ENCODE measurements around the gene THTPA. TPM values are rescaled to one million over a fixed set of nuclear protein-coding genes. Genes with fewer than 3 reads are reported as not detected.

The THTPA gene
- total and polyA plus RNA-seq, 2 of the 13 experiments (the other 11 are each of a cell fraction or from before 2014, with no cell fraction given): 7.4 to 8.7 TPM

DNA sequence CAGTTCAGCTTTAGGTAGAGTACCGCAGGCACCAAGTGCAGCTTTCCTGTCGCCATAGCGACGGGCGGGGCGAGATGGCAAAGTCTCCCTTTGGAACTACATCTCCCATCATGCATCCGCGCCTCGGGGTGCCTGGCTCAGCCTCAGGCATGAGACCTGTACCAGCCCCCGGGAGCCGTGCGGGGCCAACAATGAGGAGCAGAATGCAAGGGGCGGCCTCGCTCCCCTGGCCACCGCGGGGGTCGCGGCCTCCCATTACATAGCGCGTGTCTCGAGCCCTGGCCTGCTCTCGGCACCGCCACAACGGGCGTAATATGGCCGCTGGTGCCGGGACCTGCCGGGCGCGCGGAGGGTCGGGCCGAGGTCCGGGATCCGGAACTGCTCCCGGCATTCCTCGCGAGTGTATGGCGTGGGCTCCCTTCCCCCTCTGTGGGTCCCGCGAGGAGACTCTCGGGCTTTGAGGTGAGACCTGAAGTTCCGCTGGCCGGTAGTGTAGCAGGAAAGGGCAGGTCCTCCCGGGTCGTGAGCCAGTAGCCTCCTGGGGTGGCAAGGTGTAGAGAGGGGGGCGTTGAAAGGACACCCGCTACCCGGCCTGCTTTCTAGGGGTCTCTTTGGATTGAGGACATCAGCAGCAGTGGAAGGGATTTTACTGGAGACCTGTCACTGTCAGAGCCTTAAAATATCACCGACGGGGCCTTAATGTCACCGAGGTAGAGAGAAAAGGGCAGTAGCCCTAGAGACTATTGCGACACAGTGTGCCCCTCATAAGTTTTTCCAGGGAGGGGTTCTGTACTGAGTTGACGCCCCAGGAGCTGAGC, at the start of gene THTPA (continued):
- TF ChIP-seq, protein P1, sequence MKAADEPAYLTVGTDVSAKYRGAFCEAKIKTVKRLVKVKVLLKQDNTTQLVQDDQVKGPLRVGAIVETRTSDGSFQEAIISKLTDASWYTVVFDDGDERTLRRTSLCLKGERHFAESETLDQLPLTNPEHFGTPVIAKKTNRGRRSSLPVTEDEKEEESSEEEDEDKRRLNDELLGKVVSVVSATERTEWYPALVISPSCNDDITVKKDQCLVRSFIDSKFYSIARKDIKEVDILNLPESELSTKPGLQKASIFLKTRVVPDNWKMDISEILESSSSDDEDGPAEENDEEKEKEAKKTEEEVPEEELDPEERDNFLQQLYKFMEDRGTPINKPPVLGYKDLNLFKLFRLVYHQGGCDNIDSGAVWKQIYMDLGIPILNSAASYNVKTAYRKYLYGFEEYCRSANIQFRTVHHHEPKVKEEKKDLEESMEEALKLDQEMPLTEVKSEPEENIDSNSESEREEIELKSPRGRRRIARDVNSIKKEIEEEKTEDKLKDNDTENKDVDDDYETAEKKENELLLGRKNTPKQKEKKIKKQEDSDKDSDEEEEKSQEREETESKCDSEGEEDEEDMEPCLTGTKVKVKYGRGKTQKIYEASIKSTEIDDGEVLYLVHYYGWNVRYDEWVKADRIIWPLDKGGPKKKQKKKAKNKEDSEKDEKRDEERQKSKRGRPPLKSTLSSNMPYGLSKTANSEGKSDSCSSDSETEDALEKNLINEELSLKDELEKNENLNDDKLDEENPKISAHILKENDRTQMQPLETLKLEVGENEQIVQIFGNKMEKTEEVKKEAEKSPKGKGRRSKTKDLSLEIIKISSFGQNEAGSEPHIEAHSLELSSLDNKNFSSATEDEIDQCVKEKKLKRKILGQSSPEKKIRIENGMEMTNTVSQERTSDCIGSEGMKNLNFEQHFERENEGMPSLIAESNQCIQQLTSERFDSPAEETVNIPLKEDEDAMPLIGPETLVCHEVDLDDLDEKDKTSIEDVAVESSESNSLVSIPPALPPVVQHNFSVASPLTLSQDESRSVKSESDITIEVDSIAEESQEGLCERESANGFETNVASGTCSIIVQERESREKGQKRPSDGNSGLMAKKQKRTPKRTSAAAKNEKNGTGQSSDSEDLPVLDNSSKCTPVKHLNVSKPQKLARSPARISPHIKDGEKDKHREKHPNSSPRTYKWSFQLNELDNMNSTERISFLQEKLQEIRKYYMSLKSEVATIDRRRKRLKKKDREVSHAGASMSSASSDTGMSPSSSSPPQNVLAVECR (CRISPR knock-in tag; IDR thresholded peaks at IDR 0.05; ENCODE audit: borderline replicate concordance): peak; percentile 100
- peak; percentile 94 for TF ChIP-seq KLF15 (CRISPR knock-in tag; IDR thresholded peaks at IDR 0.05; ENCODE audit: borderline replicate concordance)
- peak; percentile 86 for TF ChIP-seq MTF1 (CRISPR knock-in tag; IDR thresholded peaks at IDR 0.05)
- peak; percentile 77 for TF ChIP-seq NCOA2 (CRISPR knock-in tag; IDR thresholded peaks at IDR 0.05)
- TF ChIP-seq, protein P2, sequence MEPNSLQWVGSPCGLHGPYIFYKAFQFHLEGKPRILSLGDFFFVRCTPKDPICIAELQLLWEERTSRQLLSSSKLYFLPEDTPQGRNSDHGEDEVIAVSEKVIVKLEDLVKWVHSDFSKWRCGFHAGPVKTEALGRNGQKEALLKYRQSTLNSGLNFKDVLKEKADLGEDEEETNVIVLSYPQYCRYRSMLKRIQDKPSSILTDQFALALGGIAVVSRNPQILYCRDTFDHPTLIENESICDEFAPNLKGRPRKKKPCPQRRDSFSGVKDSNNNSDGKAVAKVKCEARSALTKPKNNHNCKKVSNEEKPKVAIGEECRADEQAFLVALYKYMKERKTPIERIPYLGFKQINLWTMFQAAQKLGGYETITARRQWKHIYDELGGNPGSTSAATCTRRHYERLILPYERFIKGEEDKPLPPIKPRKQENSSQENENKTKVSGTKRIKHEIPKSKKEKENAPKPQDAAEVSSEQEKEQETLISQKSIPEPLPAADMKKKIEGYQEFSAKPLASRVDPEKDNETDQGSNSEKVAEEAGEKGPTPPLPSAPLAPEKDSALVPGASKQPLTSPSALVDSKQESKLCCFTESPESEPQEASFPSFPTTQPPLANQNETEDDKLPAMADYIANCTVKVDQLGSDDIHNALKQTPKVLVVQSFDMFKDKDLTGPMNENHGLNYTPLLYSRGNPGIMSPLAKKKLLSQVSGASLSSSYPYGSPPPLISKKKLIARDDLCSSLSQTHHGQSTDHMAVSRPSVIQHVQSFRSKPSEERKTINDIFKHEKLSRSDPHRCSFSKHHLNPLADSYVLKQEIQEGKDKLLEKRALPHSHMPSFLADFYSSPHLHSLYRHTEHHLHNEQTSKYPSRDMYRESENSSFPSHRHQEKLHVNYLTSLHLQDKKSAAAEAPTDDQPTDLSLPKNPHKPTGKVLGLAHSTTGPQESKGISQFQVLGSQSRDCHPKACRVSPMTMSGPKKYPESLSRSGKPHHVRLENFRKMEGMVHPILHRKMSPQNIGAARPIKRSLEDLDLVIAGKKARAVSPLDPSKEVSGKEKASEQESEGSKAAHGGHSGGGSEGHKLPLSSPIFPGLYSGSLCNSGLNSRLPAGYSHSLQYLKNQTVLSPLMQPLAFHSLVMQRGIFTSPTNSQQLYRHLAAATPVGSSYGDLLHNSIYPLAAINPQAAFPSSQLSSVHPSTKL (CRISPR knock-in tag; IDR thresholded peaks at IDR 0.05): peak; percentile 89
- peak; percentile 87 for TF ChIP-seq ZNF510 (CRISPR knock-in tag; IDR thresholded peaks at IDR 0.05; ENCODE audit: low read depth)
- peak; percentile 70; the same call in 1 of the 2 replicates for TF ChIP-seq GTF2F1 (IDR thresholded peaks at IDR 0.05; ENCODE audit: low read length)
- peak; percentile 97 for TF ChIP-seq ZNF589 (CRISPR knock-in tag; conservative IDR thresholded peaks at IDR 0.05)
- TF ChIP-seq ZBTB21 (CRISPR knock-in tag; IDR thresholded peaks at IDR 0.05): peak; percentile 79
- TF ChIP-seq, protein P3, sequence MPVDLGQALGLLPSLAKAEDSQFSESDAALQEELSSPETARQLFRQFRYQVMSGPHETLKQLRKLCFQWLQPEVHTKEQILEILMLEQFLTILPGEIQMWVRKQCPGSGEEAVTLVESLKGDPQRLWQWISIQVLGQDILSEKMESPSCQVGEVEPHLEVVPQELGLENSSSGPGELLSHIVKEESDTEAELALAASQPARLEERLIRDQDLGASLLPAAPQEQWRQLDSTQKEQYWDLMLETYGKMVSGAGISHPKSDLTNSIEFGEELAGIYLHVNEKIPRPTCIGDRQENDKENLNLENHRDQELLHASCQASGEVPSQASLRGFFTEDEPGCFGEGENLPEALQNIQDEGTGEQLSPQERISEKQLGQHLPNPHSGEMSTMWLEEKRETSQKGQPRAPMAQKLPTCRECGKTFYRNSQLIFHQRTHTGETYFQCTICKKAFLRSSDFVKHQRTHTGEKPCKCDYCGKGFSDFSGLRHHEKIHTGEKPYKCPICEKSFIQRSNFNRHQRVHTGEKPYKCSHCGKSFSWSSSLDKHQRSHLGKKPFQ (CRISPR knock-in tag; IDR thresholded peaks at IDR 0.05; ENCODE audit: insufficient replicate concordance): peak; percentile 96
- peak; percentile 99 for TF ChIP-seq TAF15 (IDR thresholded peaks at IDR 0.05; ENCODE audit: low read depth, low read length, poor library complexity, severe bottlenecking)

Data from HepG2 (cell line).